ENCODE measurements around the gene LEMD1.
"Not testable (repeated sequence)": the region's sequence is repeated elsewhere in the genome, so short reads cannot be mapped to it uniquely, and the experiment has no call there.

LEMD1 gene

GRCh38 chr1:205370780-205371179 lies 51.1 kb downstream of the LEMD1 start:
- DNase-seq = no peak
- in situ Hi-C loops (cut with HindIII; ENCODE audit: low pct_ligation_motif_present, low pct_unique_long_range_greater_than_20kb, low sequenced_read_pairs) = no loop called here

DNA sequence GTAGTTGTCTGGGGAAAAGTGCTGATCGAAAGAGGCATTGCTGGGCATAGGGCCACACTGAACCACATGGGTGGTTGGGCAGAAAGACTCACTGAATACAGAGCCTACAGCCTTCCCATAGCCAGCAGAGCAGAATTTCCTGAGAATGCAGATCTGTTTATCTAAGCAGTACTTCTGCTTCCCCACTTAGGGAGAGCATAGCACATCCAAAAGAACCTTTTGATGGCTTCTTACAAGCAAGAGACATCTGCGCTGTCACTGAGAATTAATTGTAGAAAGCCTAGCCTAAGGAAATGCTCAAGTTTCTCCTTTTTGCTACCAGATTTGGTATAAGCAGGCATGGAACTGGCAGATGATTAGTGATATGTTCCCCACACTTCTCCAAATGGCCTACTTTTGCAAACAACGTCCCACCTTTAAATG lies 52.1 kb downstream of the LEMD1 start:
- in situ Hi-C loops (cut with HindIII; ENCODE audit: low pct_ligation_motif_present, low pct_unique_long_range_greater_than_20kb, low sequenced_read_pairs) = no loop called here
- no peak for DNase-seq

- in situ Hi-C loops (cut with HindIII; ENCODE audit: low pct_ligation_motif_present, low pct_unique_long_range_greater_than_20kb, low sequenced_read_pairs) = no loop called here
- no peak for DNase-seq
Measured at GRCh38 chr1:205368478-205368877, 53.4 kb downstream of the LEMD1 start.

GRCh38 chr1:205365945-205366463 lies 55.9 kb downstream of the LEMD1 start:
- DNase-seq = no peak
- in situ Hi-C loops (cut with HindIII; ENCODE audit: low pct_ligation_motif_present, low pct_unique_long_range_greater_than_20kb, low sequenced_read_pairs) = no loop called here

DNA sequence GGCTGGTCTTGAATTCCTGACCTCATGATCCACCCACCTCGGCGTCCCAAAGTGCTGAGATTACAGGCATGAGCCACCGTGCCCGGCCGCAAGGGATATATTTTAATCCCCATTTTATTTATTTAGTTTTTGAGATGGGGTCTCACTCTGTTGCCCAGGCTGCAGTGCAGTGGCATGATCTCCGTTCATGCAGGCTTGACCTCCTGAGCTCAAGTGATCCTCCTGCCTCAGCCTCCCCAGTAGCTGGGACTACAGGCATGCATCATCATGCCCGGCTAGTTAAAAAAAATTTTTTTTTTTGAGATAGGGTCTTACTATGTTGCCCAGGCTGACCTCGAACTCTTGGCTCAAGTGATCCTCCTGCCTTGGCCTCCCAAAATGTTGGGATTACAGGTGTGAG lies 56.8 kb downstream of the LEMD1 start:
- in situ Hi-C loops (cut with HindIII; ENCODE audit: low pct_ligation_motif_present, low pct_unique_long_range_greater_than_20kb, low sequenced_read_pairs) = not testable (repeated sequence)

GRCh38 chr1:205360891-205361290 lies 61.0 kb downstream of the LEMD1 start:
- in situ Hi-C loops (cut with HindIII; ENCODE audit: low pct_ligation_motif_present, low pct_unique_long_range_greater_than_20kb, low sequenced_read_pairs) = no loop called here
- DNase-seq = no peak

More for the DNA sequence above, 56.8 kb downstream of the LEMD1 start:
- DNase-seq = not testable (repeated sequence)

DNA sequence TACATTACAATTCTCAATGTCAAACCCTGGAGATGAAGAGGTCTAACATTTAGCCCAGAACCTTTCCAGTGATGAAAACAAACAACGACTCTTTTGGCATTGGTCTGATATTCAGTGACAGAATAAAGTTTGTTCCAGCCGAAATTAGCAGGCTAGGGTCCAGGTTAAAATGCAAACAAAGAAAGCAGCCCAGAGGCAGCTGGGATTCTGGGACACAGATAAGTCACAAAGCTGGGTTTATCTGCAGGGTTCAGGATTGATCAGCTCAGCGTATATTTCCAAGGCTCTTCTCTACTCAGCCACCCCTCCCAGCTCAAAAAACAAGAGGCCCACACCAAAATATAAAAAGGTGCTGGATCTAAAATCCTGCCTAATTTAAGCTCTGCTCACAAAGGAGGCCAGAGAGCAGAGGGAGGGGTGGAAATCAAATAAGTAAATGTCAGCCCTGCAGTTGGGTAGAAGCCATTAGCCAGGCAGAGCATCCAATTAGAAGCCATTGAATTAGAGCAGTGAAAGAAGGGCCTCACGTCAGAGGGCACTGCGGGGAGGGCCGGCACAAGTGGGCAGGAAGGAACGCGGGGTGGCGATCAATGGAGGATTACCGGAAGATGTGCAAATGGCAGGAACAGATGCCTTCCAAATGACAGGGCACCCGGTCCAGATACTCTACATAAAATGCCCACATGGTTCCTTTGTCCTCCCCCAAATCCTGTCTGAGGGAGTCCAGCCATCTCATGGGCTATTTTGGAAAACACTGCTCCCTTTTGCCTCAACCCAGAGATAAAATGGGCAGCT lies 61.9 kb downstream of the LEMD1 start:
- in situ Hi-C loops (cut with HindIII; ENCODE audit: low pct_ligation_motif_present, low pct_unique_long_range_greater_than_20kb, low sequenced_read_pairs) = no loop called here
- no peak for DNase-seq

DNA sequence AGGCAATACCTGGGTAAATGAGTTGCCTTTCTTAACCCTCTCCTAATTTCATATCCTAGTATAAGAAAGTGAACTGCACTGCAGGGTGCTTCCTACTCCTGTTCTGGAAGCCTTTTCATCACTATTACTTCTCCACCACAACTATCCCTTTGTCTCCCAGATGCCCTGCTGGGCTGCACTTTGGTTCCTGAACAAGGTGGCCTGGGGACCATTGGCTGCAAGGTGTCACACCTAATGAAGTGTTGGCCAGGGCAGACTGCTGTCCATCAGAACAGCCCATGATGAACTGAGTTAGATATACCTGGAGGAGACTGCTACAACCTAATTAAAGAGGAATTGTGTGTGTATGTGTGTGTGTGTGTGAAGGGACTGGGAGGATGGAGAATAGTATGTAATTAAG lies 63.3 kb downstream of the LEMD1 start:
- DNase-seq = no peak
- in situ Hi-C loops (cut with HindIII; ENCODE audit: low pct_ligation_motif_present, low pct_unique_long_range_greater_than_20kb, low sequenced_read_pairs) = no loop called here

DNA sequence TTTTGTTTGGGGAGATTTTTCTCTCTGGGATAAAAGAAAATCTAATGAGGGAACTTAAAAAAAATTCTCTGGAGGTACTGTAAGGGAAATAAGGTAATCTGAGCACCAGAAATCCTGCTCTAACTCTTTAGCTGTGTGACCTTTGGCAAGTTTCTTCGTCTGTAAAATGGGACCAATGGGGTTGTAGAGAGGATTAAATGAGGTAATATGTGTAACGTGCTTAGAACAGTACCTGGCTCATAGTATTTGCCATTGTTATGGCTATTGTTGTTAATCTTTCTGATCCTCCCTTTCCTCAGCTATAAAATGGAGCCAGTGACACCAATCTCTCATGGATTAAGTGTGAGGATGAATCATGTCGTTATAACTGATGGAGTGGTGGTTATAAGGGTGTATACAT lies 64.3 kb downstream of the LEMD1 start:
- DNase-seq = no peak
- in situ Hi-C loops (cut with HindIII; ENCODE audit: low pct_ligation_motif_present, low pct_unique_long_range_greater_than_20kb, low sequenced_read_pairs) = no loop called here

DNA sequence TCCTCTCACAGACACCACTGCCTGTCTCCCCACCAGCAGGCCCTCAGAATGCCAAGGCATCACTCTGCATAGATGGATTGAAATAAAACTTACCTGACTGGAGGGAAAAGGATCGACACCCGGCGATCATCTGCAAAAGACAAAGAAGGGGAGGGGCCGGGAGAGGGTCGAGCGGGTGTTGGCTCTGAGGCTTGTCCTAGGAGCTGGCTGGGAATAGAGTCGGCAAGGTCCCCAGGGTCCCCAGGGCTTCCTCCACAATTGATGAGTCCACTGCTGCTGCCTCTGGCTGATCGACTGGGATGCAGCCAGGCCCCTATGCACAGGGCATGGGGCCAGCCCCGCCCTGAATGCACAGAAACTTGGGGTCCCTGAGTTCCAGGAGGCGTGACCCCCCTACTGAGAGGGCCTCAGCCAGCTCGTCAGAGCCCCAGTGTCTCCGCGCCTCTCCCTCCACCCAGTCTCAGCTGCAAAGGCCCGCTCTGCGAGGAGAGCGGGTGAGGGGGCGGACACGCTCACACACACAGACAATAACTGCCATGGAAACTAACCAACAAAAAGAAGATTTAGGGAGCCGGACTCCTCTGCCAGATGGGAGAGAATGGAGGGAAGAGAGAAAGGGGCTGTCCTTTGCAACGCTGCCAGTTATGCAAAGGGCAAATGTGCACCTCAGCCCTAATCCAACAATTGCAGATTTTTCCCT lies 65.3 kb downstream of the LEMD1 start, which contains the start of gene KLHDC8A:
KLHDC8A (minus strand) TSS at position 483 of the 700 bp plus-strand sequence. CDS start 13,318 bp downstream, outside the sequence.
- no peak for DNase-seq
- in situ Hi-C loops (cut with HindIII; ENCODE audit: low pct_ligation_motif_present, low pct_unique_long_range_greater_than_20kb, low sequenced_read_pairs) = no loop called here

GRCh38 chr1:205355075-205355453 lies 66.8 kb downstream of the LEMD1 start:
- DNase-seq = peak; percentile 17
- in situ Hi-C loops (cut with HindIII; ENCODE audit: low pct_ligation_motif_present, low pct_unique_long_range_greater_than_20kb, low sequenced_read_pairs) = no loop called here

- in situ Hi-C loops (cut with HindIII; ENCODE audit: low pct_ligation_motif_present, low pct_unique_long_range_greater_than_20kb, low sequenced_read_pairs) = no loop called here
- DNase-seq = peak; percentile 69
Measured at GRCh38 chr1:205354259-205355074, 67.4 kb downstream of the LEMD1 start.

DNA sequence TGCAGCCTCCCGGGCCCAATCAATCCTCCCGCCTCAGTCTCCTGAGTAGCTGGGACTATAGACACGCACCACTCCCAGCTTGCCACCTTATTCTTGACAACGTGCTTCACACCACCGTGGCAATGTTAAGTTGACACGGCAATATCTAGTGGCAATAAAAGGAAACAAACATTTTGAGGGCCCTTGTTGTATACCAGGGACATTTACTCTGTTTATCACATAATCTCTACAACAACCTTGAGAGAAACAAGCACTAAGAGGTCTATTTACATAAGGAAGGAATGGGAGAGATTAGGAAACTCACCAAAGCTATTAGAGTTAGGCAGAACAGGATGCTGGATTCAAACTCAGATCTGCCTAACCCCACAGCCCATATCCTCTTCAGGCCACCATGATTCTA lies 68.2 kb downstream of the LEMD1 start:
- no peak for DNase-seq
- in situ Hi-C loops (cut with HindIII; ENCODE audit: low pct_ligation_motif_present, low pct_unique_long_range_greater_than_20kb, low sequenced_read_pairs) = no loop called here

GRCh38 chr1:205353191-205353590 lies 68.7 kb downstream of the LEMD1 start:
- in situ Hi-C loops (cut with HindIII; ENCODE audit: low pct_ligation_motif_present, low pct_unique_long_range_greater_than_20kb, low sequenced_read_pairs) = no loop called here
- DNase-seq = no peak

DNA sequence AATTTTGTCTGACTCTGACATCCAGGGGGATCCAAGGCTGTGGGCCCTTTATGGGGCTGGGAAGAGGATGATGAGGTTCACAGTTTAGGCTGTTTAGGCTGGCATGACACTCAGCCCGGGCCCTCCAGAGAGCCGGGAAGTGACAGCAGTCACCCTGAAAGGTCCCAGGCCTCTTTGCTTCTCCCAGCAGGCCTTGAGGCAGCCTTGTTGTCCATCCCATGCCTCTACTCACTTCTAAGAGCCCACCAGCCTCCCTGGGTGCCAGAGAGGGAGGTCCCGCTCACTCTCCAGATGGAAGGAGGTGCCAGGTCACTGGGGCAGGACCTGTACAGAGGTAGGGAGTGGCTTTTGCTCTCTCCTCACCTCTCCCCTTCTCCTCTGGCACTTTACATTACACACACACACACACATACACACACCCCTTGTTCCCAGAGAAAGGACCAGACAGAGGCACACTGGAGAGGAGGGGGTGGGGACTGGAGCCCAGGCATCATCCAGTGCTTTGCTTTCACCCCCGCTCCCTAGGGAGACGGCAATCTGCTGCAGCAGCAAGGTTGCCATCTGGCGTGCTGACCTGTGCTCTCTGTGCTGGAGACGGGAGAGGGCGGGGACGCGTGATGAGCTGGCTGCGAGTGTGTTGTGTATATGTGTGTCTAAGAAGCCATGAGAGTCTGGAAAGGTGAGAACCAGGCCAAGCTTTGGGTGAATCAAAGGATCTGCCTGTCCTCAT lies 69.7 kb downstream of the LEMD1 start:
- no peak for DNase-seq
- in situ Hi-C loops (cut with HindIII; ENCODE audit: low pct_ligation_motif_present, low pct_unique_long_range_greater_than_20kb, low sequenced_read_pairs) = no loop called here

- in situ Hi-C loops (cut with HindIII; ENCODE audit: low pct_ligation_motif_present, low pct_unique_long_range_greater_than_20kb, low sequenced_read_pairs) = no loop called here
- DNase-seq = no peak
Measured at GRCh38 chr1:205350691-205351141, 71.1 kb downstream of the LEMD1 start.

GRCh38 chr1:205350124-205350523 lies 71.7 kb downstream of the LEMD1 start:
- no peak for DNase-seq
- in situ Hi-C loops (cut with HindIII; ENCODE audit: low pct_ligation_motif_present, low pct_unique_long_range_greater_than_20kb, low sequenced_read_pairs) = no loop called here

Data from ACHN (cell line).